PC-9 (cell line): Measurements from ENCODE around the gene ADAMTS3. TPM values are rescaled to one million over a fixed set of nuclear protein-coding genes. Genes with fewer than 3 reads are reported as not detected.

Experiments used
- BruUV-seq: library from RNA; stranded (reverse); fragments of 400-500 nt; replicated peaks from 2 replicates; lab custom pipeline; 2021; lab: Mats Ljungman, UMichigan
- CTCF ChIA-PET: fragments of 300-600 bp; sonication (Branson Sonifier 250); formaldehyde crosslinking; loops from one replicate; lab custom pipeline; 2022; ENCODE audit warnings: antibody characterized with exemption; lab: Charles Lee
- POLR2A ChIA-PET: fragments of 300-600 bp; sonication (Branson Sonifier 250); formaldehyde crosslinking; loops from one replicate; lab custom pipeline; 2022; ENCODE audit warnings: antibody characterized with exemption; ENCODE audit not compliant: unreplicated experiment; lab: Charles Lee
- DNase-seq, 2 experiments: peaks; one replicate each; pipeline versions ENCODE4 v3.0.0 to v3.0.0-alpha.2; 2015 to 2022; ENCODE audit warnings: mixed read lengths in 1 of 2
- H2AFZ ChIP-seq: fragments of 200-600 bp; sonication (generic); 2 replicates; pipeline ENCODE4 v1.8.1; 2017; ENCODE audit warnings: antibody characterized with exemption
- H3F3A ChIP-seq: fragments of 200-600 bp; sonication (generic); 2 replicates; pipeline ENCODE4 v1.8.1; 2017; ENCODE audit warnings: antibody characterized with exemption, mild to moderate bottlenecking, low read depth; ENCODE audit not compliant: insufficient read depth
- H3K27ac ChIP-seq: fragments of 200-600 bp; sonication (generic); 2 replicates; pipeline ENCODE4 v1.6.1; 2016; ENCODE audit warnings: mixed run types
- H3K27me3 ChIP-seq: fragments of 200-600 bp; sonication (generic); 2 replicates; pipeline ENCODE4 v1.6.1; 2016; ENCODE audit warnings: low read depth, mixed run types; ENCODE audit not compliant: insufficient read depth
- H3K36me3 ChIP-seq: fragments of 200-600 bp; sonication (generic); 2 replicates; pipeline ENCODE4 v1.6.1; 2016; ENCODE audit warnings: low read depth, mixed run types
- H3K4me1 ChIP-seq: fragments of 200-600 bp; sonication (generic); replicated peaks from 2 replicates; pipeline ENCODE4 v1.6.1; 2016; ENCODE audit warnings: mixed run types; ENCODE audit not compliant: insufficient read depth
- H3K4me2 ChIP-seq: fragments of 200-600 bp; sonication (generic); 2 replicates; pipeline ENCODE4 v1.6.1; 2017; ENCODE audit warnings: mixed run types
- H3K4me3 ChIP-seq: fragments of 200-600 bp; sonication (generic); 2 replicates; pipeline ENCODE4 v1.6.1; 2016; ENCODE audit warnings: mixed run types
- H3K79me2 ChIP-seq: fragments of 200-600 bp; sonication (generic); 2 replicates; pipeline ENCODE4 v1.6.1; 2017; ENCODE audit warnings: low read depth, mixed run types
- H3K9me2 ChIP-seq: fragments of 200-600 bp; sonication (generic); 2 replicates; pipeline ENCODE4 v1.8.1; 2017; ENCODE audit warnings: mild to moderate bottlenecking; ENCODE audit not compliant: insufficient read depth
- H3K9me3 ChIP-seq: fragments of 200-600 bp; sonication (generic); 2 replicates; pipeline ENCODE4 v1.8.1; 2016; ENCODE audit warnings: low read depth; ENCODE audit not compliant: insufficient read depth
- H4K20me1 ChIP-seq: fragments of 200-600 bp; sonication (generic); 2 replicates; pipeline ENCODE4 v1.8.1; 2017; ENCODE audit not compliant: insufficient read depth
- CTCF ChIP-seq: fragments of 200-600 bp; sonication (generic); conservative IDR thresholded peaks from 2 replicates; pipeline ENCODE4 v1.6.1; 2017; ENCODE audit warnings: mixed run types, antibody characterized with exemption, mild to moderate bottlenecking, moderate library complexity
- EZH2 ChIP-seq: fragments of 200-600 bp; sonication (generic); IDR thresholded peaks from 2 replicates; pipeline ENCODE4 v1.8.0; 2017; ENCODE audit warnings: antibody characterized with exemption, low read depth
- intact Hi-C: fragments of 100-400 bp; cut with micrococcal nuclease; formaldehyde crosslinking; loops from one replicate; pipeline ENCODE4 v1.10.0; 2022; ENCODE audit not compliant: unreplicated experiment
- total RNA-seq: library from RNA; stranded (reverse); gene quantifications from 2 replicates; pipeline ENCODE4 v1.2.3, GENCODE V29; 2021

Gene ADAMTS3
- total RNA-seq, 1 experiment from 2014 or later = 0.76 TPM

GRCh38 chr4:72442715-72443114 lies 126.3 kb downstream of the ADAMTS3 start:
- Histone ChIP-seq H3F3A (no peaks in the 10 kb centered on the region), H3K9me2 (no peaks in the 10 kb centered on the region), H3K36me3 (no peaks in the 10 kb centered on the region), H3K4me3 (no peak overlapping the region), H3K9me3 (no peaks in the 10 kb centered on the region), H4K20me1 (no peaks in the 10 kb centered on the region), H3K79me2 (no peaks in the 10 kb centered on the region), H3K27ac (no peak overlapping the region), H3K4me2 (no peak overlapping the region), H3K4me1 (no peaks in the 10 kb centered on the region), H3K27me3 (no peaks in the 10 kb centered on the region), H2AFZ (no peak overlapping the region)
- POLR2A ChIA-PET = no interaction called here
- BruUV-seq = no TSS peak
- no peak for TF ChIP-seq EZH2
- TF ChIP-seq CTCF = no peak
- no peak for DNase-seq
- CTCF ChIA-PET = no interaction called here
- intact Hi-C loops = no loop called here

- BruUV-seq = no TSS peak
- intact Hi-C loops = no loop called here
- Histone ChIP-seq H3K4me1 (no peaks in the 10 kb centered on the region), H3K27ac (no peak overlapping the region), H3K36me3 (no peaks in the 10 kb centered on the region), H3K9me3 (no peaks in the 10 kb centered on the region), H4K20me1 (no peaks in the 10 kb centered on the region), H3F3A (no peaks in the 10 kb centered on the region), H3K79me2 (no peaks in the 10 kb centered on the region), H3K4me2 (no peak overlapping the region), H3K27me3 (no peaks in the 10 kb centered on the region), H3K4me3 (no peak overlapping the region), H2AFZ (no peak overlapping the region), H3K9me2 (no peaks in the 10 kb centered on the region)
- ChIA-PET POLR2A (no interaction called here), CTCF (no interaction called here)
- DNase-seq = no peak
- no peak for TF ChIP-seq EZH2
- TF ChIP-seq CTCF = no peak
Observed at GRCh38 chr4:72442147-72442546, 126.9 kb downstream of the ADAMTS3 start.

- H3K9me3 ChIP-seq = no peaks in the 10 kb centered on the region
- no peaks in the 10 kb centered on the region for H3K9me2 ChIP-seq
- H3K4me2 ChIP-seq = no peak overlapping the region
- no TSS peak for BruUV-seq
- H3K27ac ChIP-seq = no peak overlapping the region
- H3K27me3 ChIP-seq = no peaks in the 10 kb centered on the region
- ChIA-PET CTCF (no interaction called here), POLR2A (no interaction called here)
- H3K4me3 ChIP-seq = no peak overlapping the region
- H3K36me3 ChIP-seq = no peaks in the 10 kb centered on the region
- H3K4me1 ChIP-seq = no peaks in the 10 kb centered on the region
- H4K20me1 ChIP-seq = no peaks in the 10 kb centered on the region
- no peak for DNase-seq
- intact Hi-C loops = no loop called here
- TF ChIP-seq CTCF = no peak
- no peak for TF ChIP-seq EZH2
- H3K79me2 ChIP-seq = no peaks in the 10 kb centered on the region
- no peaks in the 10 kb centered on the region for H3F3A ChIP-seq
- no peak overlapping the region for H2AFZ ChIP-seq
Observed at GRCh38 chr4:72440386-72440785, 128.6 kb downstream of the ADAMTS3 start.
